ENCODE measurements around the gene RADIL. TPM values are rescaled to one million over a fixed set of nuclear protein-coding genes. Genes with fewer than 3 reads are reported as not detected.

The RADIL gene
- total and polyA plus RNA-seq, 3 donors from 2014 or later, result 24.3 to 29.7 (median 25.6) TPM

- no peak overlapping the region for H3K4me3 ChIP-seq
- H3K27ac ChIP-seq, result no peak overlapping the region
- intact Hi-C loops (cut with DNase I; ENCODE audit: low total_unique reads), result loop anchor here (10.0 kb wide), 1 partner anchor 75 kb away; no protein-coding TSS in a partner anchor
- H3K9me3 ChIP-seq, result no peaks in the 10 kb centered on the region
- peaks cover 11% of the 10 kb centered on the region for H3K4me1 ChIP-seq
- H3K27me3 ChIP-seq, result no peaks in the 10 kb centered on the region
- 86 to 87% methylated on average over 24 to 27 of the region's 27 CpGs for WGBS, 2 donors
- no peak for TF ChIP-seq POLR2A (IDR thresholded peaks at IDR 0.05)
- no peak for TF ChIP-seq CTCF (IDR thresholded peaks at IDR 0.05)
- no peaks in the 10 kb centered on the region for H3K36me3 ChIP-seq (ENCODE audit: low read depth, missing control alignments)
- DNase-seq, result no peak
Observed at GRCh38 chr7:4879396-4880081, 4.0 kb downstream of the RADIL start.

- no peaks in the 10 kb centered on the region for H3K27me3 ChIP-seq
- 96 to 97% methylated on average over 24 to 45 of the region's 45 CpGs for WGBS, 2 donors
- peaks cover 11% of the 10 kb centered on the region for H3K4me1 ChIP-seq
- H3K4me3 ChIP-seq, result no peak overlapping the region
- H3K27ac ChIP-seq, result no peak overlapping the region
- no peak for DNase-seq
- TF ChIP-seq CTCF (IDR thresholded peaks at IDR 0.05) (no peak), POLR2A (IDR thresholded peaks at IDR 0.05) (no peak)
- no peaks in the 10 kb centered on the region for H3K9me3 ChIP-seq
- intact Hi-C loops (cut with DNase I; ENCODE audit: low total_unique reads), result no loop called here
- no peaks in the 10 kb centered on the region for H3K36me3 ChIP-seq (ENCODE audit: low read depth, missing control alignments)
Observed at GRCh38 chr7:4878336-4879335, 4.9 kb downstream of the RADIL start.

GRCh38 chr7:4876586-4876985 lies 6.9 kb downstream of the RADIL start:
- Histone ChIP-seq H3K4me3 (no peak overlapping the region), H3K36me3 (ENCODE audit: low read depth, missing control alignments) (no peaks in the 10 kb centered on the region), H3K27me3 (no peaks in the 10 kb centered on the region), H3K27ac (no peak overlapping the region), H3K9me3 (no peaks in the 10 kb centered on the region), H3K4me1 (peaks cover 1% of the 10 kb centered on the region)
- no peak for DNase-seq
- WGBS, 2 donors, result 96% methylated on average over 18 of the region's 18 CpGs
- intact Hi-C loops (cut with DNase I; ENCODE audit: low total_unique reads), result no loop called here
- no peak for TF ChIP-seq POLR2A (IDR thresholded peaks at IDR 0.05)
- TF ChIP-seq CTCF (IDR thresholded peaks at IDR 0.05), result no peak

GRCh38 chr7:4875391-4875790 lies 8.1 kb downstream of the RADIL start:
- no peak overlapping the region for H3K27ac ChIP-seq
- no peaks in the 10 kb centered on the region for H3K36me3 ChIP-seq (ENCODE audit: low read depth, missing control alignments)
- H3K27me3 ChIP-seq, result no peaks in the 10 kb centered on the region
- H3K4me1 ChIP-seq, result no peaks in the 10 kb centered on the region
- intact Hi-C loops (cut with DNase I; ENCODE audit: low total_unique reads), result no loop called here
- no peak for DNase-seq
- H3K4me3 ChIP-seq, result no peak overlapping the region
- 89 to 94% methylated on average over 11 to 15 of the region's 15 CpGs for WGBS, 2 donors
- H3K9me3 ChIP-seq, result no peaks in the 10 kb centered on the region
- TF ChIP-seq POLR2A (IDR thresholded peaks at IDR 0.05) (no peak), CTCF (IDR thresholded peaks at IDR 0.05) (no peak)
